ENCODE data around the gene POC1B.

GRCh38 chr12:89567691-89568239 is 41.9 kb upstream of the POC1B start:
- no peak for TF ChIP-seq EZH2phosphoT487 (IDR thresholded peaks at IDR 0.05)
- TF ChIP-seq CTCF (IDR thresholded peaks at IDR 0.05), result no peak
